ENCODE measurements around the gene MAPRE3. TPM values are rescaled to one million over a fixed set of nuclear protein-coding genes. Genes with fewer than 3 reads are reported as not detected.
A peak's percentile ranks its signal among the peaks of the same experiment; 100 is the strongest.

Gene MAPRE3
- total and polyA plus RNA-seq, 4 experiments from 2014 or later, result 1.3 to 3.6 (median 2.9) TPM

DNA sequence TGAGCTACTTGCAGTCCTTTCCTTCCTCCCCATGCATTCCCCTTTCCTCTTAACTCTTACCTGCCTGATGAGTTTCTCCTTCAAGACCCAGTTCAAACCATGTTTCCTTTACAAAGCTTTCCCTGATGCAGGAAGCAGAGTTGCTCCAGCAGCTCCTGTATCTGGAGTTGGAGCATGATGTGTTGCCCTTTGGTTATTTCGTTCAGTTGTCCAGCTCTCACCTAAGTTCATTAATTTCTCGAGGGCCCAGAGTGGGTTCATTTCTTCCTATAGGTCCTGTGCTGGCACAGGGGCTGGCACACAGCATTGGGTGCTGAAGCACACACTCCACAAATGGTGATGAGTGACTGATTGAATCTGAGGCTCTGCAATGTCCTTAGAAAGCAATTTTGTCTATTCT, 39.3 kb downstream of the MAPRE3 start:
- intact Hi-C loops (cut with micrococcal nuclease), result no loop called here
- Mint-ChIP-seq H3K27me3 (peaks cover 0 to 3% of the 10 kb centered on the region in 2 donors), H3K36me3 (peaks cover 0 to 4% of the 10 kb centered on the region in 2 donors), H3K9me3 (no peaks in the 10 kb centered on the region), H3K27ac (peak overlapping the region in 1 of 7 donors; percentile 1), H3K4me1 (peaks cover 2 to 6% (median 5%) of the 10 kb centered on the region in 4 donors), H3K4me3 (no peak overlapping the region)
- DNase-seq, result no peak
- no peaks in the 10 kb centered on the region for H3K4me1 ChIP-seq (ENCODE audit: insufficient read depth, low read length)
- H3K27ac ChIP-seq (ENCODE audit: low read depth, low read length), result no peak overlapping the region
- no peaks in the 10 kb centered on the region for H3K36me3 ChIP-seq (ENCODE audit: insufficient read depth, low read length)
- CTCF ChIA-PET (ENCODE audit: partially characterized antibody), result interaction anchor here (0.6 to 1.1 kb wide), 3 partner anchors 12 to 48 kb away, joined by 3 to 4 read pairs (median 3); no protein-coding TSS in a partner anchor
- H3K4me3 ChIP-seq (ENCODE audit: low read length in 2 of 2), result no peak overlapping the region
- POLR2A ChIA-PET (ENCODE audit: partially characterized antibody), result no interaction called here
- H3K27me3 ChIP-seq (ENCODE audit: insufficient read depth, low read length), result no peaks in the 10 kb centered on the region
- H3K9me3 ChIP-seq (ENCODE audit: control insufficient read depth in 1 of 2, low read length in 2 of 2), result no peaks in the 10 kb centered on the region

DNA sequence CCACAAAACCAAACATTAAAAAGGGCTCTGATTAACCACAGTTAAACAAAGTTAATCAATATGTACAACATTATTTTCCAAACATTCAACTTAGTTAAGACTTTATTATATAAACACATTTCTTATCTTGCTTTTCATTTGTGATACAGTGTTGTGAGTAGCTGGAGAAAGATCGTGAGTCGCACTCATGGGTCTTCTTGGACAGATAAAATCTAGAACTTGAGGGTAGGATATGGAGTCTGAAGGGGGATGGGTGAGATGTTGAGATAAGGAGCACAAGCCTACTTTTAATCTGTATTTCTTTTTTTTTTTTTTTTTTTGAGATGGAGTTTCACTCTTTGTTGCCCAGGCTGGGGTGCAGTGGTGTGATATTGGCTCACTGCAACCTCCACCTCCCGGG, 39.7 kb downstream of the MAPRE3 start:
- H3K27ac Mint-ChIP-seq, result peak overlapping the region in 2 of 7 donors; percentile 2 to 70
- Histone ChIP-seq H3K27ac (ENCODE audit: low read depth, low read length) (no peak overlapping the region), H3K4me1 (ENCODE audit: insufficient read depth, low read length) (no peaks in the 10 kb centered on the region), H3K4me3 (ENCODE audit: low read length in 2 of 2) (no peak overlapping the region), H3K36me3 (ENCODE audit: insufficient read depth, low read length) (no peaks in the 10 kb centered on the region), H3K27me3 (ENCODE audit: insufficient read depth, low read length) (no peaks in the 10 kb centered on the region), H3K9me3 (ENCODE audit: control insufficient read depth in 1 of 2, low read length in 2 of 2) (no peaks in the 10 kb centered on the region)
- H3K4me1 Mint-ChIP-seq, result peaks cover 2 to 6% (median 5%) of the 10 kb centered on the region in 4 donors
- H3K4me3 Mint-ChIP-seq, result no peak overlapping the region
- H3K36me3 Mint-ChIP-seq, result peaks cover 0 to 4% of the 10 kb centered on the region in 2 donors
- DNase-seq, result no peak
- ChIA-PET POLR2A (ENCODE audit: partially characterized antibody) (no interaction called here), CTCF (ENCODE audit: partially characterized antibody) (interaction anchor here (1.1 kb wide), 1 partner anchor 48 kb away, joined by 4 read pairs; no protein-coding TSS in a partner anchor)
- intact Hi-C loops (cut with micrococcal nuclease), result no loop called here
- no peaks in the 10 kb centered on the region for H3K9me3 Mint-ChIP-seq
- H3K27me3 Mint-ChIP-seq, result peaks cover 0 to 3% of the 10 kb centered on the region in 2 donors

DNA sequence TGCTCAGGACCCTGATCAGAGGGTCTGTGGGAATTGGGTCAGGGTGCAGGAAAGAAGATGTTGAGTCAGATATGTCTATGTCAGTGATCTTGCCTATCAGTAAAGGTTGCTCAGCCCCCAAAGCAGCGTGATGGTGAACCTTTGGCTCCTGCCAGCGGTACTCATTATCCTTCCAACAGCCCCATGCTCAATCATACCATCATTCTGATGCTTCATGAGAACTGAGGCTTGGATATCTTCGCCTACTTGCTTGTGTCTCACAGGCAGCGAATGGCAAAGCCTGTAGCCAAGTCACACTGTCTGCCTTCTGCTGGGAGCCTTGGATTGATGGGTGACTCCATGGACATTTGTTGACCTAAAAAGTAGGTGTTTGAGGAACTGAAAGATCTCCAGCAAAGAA, 43.3 kb downstream of the MAPRE3 start:
- intact Hi-C loops (cut with micrococcal nuclease), result no loop called here
- no peak overlapping the region for H3K27ac ChIP-seq (ENCODE audit: low read depth, low read length)
- Mint-ChIP-seq H3K4me1 (peaks cover 2 to 6% (median 5%) of the 10 kb centered on the region in 4 donors), H3K27me3 (peaks cover 0 to 3% of the 10 kb centered on the region in 2 donors), H3K9me3 (no peaks in the 10 kb centered on the region), H3K36me3 (peaks cover 0 to 4% of the 10 kb centered on the region in 2 donors), H3K27ac (peak overlapping the region in 1 of 7 donors; percentile 1), H3K4me3 (no peak overlapping the region)
- H3K27me3 ChIP-seq (ENCODE audit: insufficient read depth, low read length), result no peaks in the 10 kb centered on the region
- CTCF ChIA-PET (ENCODE audit: partially characterized antibody), result no interaction called here
- no peaks in the 10 kb centered on the region for H3K4me1 ChIP-seq (ENCODE audit: insufficient read depth, low read length)
- H3K9me3 ChIP-seq (ENCODE audit: control insufficient read depth in 1 of 2, low read length in 2 of 2), result no peaks in the 10 kb centered on the region
- H3K36me3 ChIP-seq (ENCODE audit: insufficient read depth, low read length), result no peaks in the 10 kb centered on the region
- DNase-seq, result no peak
- H3K4me3 ChIP-seq (ENCODE audit: low read length in 2 of 2), result no peak overlapping the region
- POLR2A ChIA-PET (ENCODE audit: partially characterized antibody), result no interaction called here

DNA sequence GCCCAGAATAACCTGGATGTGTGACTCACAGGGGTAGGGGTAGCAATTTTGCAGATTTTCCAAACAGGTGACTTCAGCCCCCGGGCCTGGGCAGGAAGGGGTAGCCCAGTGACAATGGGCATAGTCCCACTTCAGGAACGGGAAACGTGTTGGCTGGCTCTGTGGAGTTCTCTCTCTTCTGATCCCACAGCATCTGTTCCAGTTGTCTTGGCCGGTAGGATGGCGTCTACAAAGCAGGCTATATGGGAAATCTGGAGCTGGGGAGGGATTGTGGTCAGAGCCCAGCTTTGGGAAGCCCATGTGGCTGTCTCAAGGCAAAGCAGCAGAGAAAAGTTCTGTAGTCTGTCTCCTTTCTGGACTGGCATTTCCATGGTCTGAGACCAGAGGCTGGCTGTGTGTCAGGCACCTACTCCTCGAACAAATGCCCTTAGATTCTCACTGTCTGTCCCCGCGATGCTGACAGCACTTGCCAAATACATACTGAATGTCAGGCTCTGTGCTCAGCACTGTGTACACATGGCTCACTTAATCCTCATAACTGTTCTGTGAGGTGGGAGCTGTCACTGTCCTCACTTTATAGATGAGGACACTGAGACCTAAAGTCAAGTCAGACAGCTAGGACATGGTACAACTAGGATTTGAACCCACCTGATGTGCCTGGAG, 44.5 kb downstream of the MAPRE3 start:
- POLR2A ChIA-PET (ENCODE audit: partially characterized antibody), result no interaction called here
- intact Hi-C loops (cut with micrococcal nuclease), result no loop called here

DNA sequence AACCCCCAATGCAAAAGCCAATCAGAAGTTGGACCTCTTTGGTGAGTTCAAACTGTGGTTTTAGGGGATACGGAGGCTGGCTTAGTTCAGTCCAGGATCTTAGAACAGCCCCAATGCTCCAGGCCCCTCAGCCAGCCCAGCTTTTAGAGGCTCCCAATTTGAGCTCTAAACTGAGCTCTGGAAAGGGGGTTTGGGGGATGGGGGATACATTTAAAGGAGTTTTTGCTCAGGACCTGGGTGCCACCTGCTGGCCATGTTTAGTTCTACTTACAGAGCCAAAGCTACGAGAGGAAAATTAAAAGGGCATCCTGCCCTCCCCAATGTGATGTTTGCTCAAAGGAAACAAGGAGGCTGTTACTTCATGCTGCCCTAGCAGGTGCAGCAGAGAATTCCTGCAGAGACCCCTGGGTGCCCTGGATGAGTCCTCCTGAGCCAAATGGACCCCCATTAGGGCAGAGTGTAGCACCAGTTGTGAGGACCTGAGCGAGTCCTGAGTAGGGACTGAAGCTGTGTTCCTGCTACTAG, 46.4 kb downstream of the MAPRE3 start:
- POLR2A ChIA-PET (ENCODE audit: partially characterized antibody), result interaction anchor here (0.9 to 1.1 kb wide), 3 partner anchors 16 to 55 kb away, joined by 3 to 4 read pairs (median 3); partner anchors contain the start of gene TMEM214
- Histone ChIP-seq H3K9me3 (ENCODE audit: control insufficient read depth in 1 of 2, low read length in 2 of 2) (no peaks in the 10 kb centered on the region), H3K4me1 (ENCODE audit: insufficient read depth, low read length) (no peaks in the 10 kb centered on the region), H3K36me3 (ENCODE audit: insufficient read depth, low read length) (no peaks in the 10 kb centered on the region), H3K27me3 (ENCODE audit: insufficient read depth, low read length) (no peaks in the 10 kb centered on the region), H3K4me3 (ENCODE audit: low read length in 2 of 2) (no peak overlapping the region), H3K27ac (ENCODE audit: low read depth, low read length) (no peak overlapping the region)
- Mint-ChIP-seq H3K27ac (no peak overlapping the region), H3K36me3 (no peaks in the 10 kb centered on the region), H3K9me3 (no peaks in the 10 kb centered on the region), H3K4me3 (no peak overlapping the region), H3K4me1 (no peaks in the 10 kb centered on the region), H3K27me3 (peaks cover 0 to 2% of the 10 kb centered on the region in 2 donors)
- peak; percentile 18 to 49 (median 27) for DNase-seq
- intact Hi-C loops (cut with micrococcal nuclease), result loop anchor here (1.0 kb wide), 1 partner anchor 171 kb away; no protein-coding TSS in a partner anchor
- CTCF ChIA-PET (ENCODE audit: partially characterized antibody), result interaction anchor here (0.7 to 6.1 kb wide), 14 partner anchors 10 to 263 kb away, joined by 3 to 68 read pairs (median 5); no protein-coding TSS in a partner anchor

More for the DNA sequence above, 44.5 kb downstream of the MAPRE3 start:
- no peaks in the 10 kb centered on the region for H3K9me3 ChIP-seq (ENCODE audit: control insufficient read depth in 1 of 2, low read length in 2 of 2)
- Mint-ChIP-seq H3K27ac (peak overlapping the region in 1 of 7 donors; percentile 69), H3K27me3 (peaks cover 0 to 3% of the 10 kb centered on the region in 2 donors), H3K9me3 (no peaks in the 10 kb centered on the region), H3K36me3 (peaks cover 0 to 4% of the 10 kb centered on the region in 2 donors), H3K4me3 (no peak overlapping the region), H3K4me1 (peaks cover 2 to 4% (median 3%) of the 10 kb centered on the region in 4 donors)
- no peak overlapping the region for H3K27ac ChIP-seq (ENCODE audit: low read depth, low read length)
- CTCF ChIA-PET (ENCODE audit: partially characterized antibody), result interaction anchor here (1.4 to 6.1 kb wide), 3 partner anchors 51 to 55 kb away, joined by 3 to 68 read pairs (median 25); no protein-coding TSS in a partner anchor
- DNase-seq, result no peak
- no peaks in the 10 kb centered on the region for H3K27me3 ChIP-seq (ENCODE audit: insufficient read depth, low read length)
- H3K36me3 ChIP-seq (ENCODE audit: insufficient read depth, low read length), result no peaks in the 10 kb centered on the region
- no peak overlapping the region for H3K4me3 ChIP-seq (ENCODE audit: low read length in 2 of 2)
- no peaks in the 10 kb centered on the region for H3K4me1 ChIP-seq (ENCODE audit: insufficient read depth, low read length)

DNA sequence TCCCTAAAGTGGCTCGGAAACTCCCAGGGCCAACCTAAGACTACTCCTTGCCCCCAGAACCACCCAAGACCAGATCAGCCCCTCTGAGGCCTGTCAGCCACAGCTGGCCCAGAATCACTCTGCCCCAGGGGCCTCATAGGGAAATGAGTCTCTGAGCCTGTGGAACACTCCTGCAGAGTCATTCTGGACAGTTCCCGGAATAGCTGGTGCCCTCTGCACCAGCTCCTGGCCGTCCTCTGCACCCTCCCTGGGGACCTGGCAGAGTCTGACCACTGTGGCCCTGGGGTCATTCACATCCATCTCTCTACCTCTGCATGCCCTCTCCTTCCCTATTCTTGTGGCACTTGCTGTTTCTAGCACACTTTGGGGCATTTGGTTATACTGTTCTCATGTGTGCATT, 47.7 kb downstream of the MAPRE3 start:
- DNase-seq, result no peak
- Histone ChIP-seq H3K4me3 (ENCODE audit: low read length in 2 of 2) (no peak overlapping the region), H3K4me1 (ENCODE audit: insufficient read depth, low read length) (no peaks in the 10 kb centered on the region), H3K9me3 (ENCODE audit: control insufficient read depth in 1 of 2, low read length in 2 of 2) (no peaks in the 10 kb centered on the region), H3K27me3 (ENCODE audit: insufficient read depth, low read length) (no peaks in the 10 kb centered on the region), H3K36me3 (ENCODE audit: insufficient read depth, low read length) (no peaks in the 10 kb centered on the region), H3K27ac (ENCODE audit: low read depth, low read length) (no peak overlapping the region)
- Mint-ChIP-seq H3K36me3 (peaks cover 3 to 4% of the 10 kb centered on the region in 2 donors), H3K9me3 (no peaks in the 10 kb centered on the region), H3K27ac (no peak overlapping the region), H3K4me1 (no peaks in the 10 kb centered on the region), H3K27me3 (no peaks in the 10 kb centered on the region), H3K4me3 (no peak overlapping the region)
- ChIA-PET POLR2A (ENCODE audit: partially characterized antibody) (no interaction called here), CTCF (ENCODE audit: partially characterized antibody) (interaction anchor here (2.0 to 6.1 kb wide), 4 partner anchors 50 to 64 kb away, joined by 6 to 68 read pairs (median 18); no protein-coding TSS in a partner anchor)
- intact Hi-C loops (cut with micrococcal nuclease), result no loop called here

DNA sequence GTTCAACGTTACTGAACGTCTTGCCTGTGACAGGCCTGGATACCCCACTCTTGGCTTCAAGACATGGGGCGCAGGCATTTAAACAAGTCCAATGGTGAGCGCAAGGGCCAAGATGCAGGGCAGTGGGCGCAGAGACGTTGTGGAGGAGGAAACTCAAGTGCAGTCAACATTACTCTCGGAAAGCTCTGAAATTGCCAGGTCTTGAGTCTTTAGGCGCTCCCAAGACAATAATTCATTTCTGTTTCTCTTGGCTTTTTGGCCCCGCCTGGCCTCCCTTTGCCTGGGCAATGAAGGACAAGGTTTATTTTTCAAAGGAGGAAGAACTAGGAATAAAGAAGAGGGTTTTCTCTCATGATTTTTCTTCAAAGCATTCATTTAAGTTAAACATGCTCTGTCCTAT, 49.0 kb downstream of the MAPRE3 start:
- Histone ChIP-seq H3K4me3 (ENCODE audit: low read length in 2 of 2) (no peak overlapping the region), H3K9me3 (ENCODE audit: control insufficient read depth in 1 of 2, low read length in 2 of 2) (no peaks in the 10 kb centered on the region), H3K36me3 (ENCODE audit: insufficient read depth, low read length) (peaks cover 6% of the 10 kb centered on the region), H3K4me1 (ENCODE audit: insufficient read depth, low read length) (no peaks in the 10 kb centered on the region), H3K27ac (ENCODE audit: low read depth, low read length) (no peak overlapping the region), H3K27me3 (ENCODE audit: insufficient read depth, low read length) (no peaks in the 10 kb centered on the region)
- H3K27me3 Mint-ChIP-seq, result no peaks in the 10 kb centered on the region
- H3K27ac Mint-ChIP-seq, result no peak overlapping the region
- ChIA-PET POLR2A (ENCODE audit: partially characterized antibody) (no interaction called here), CTCF (ENCODE audit: partially characterized antibody) (interaction anchor here (6.1 kb wide), 1 partner anchor 57 kb away, joined by 68 read pairs; no protein-coding TSS in a partner anchor)
- H3K9me3 Mint-ChIP-seq, result no peaks in the 10 kb centered on the region
- no peak overlapping the region for H3K4me3 Mint-ChIP-seq
- DNase-seq, result no peak
- no peaks in the 10 kb centered on the region for H3K4me1 Mint-ChIP-seq
- H3K36me3 Mint-ChIP-seq, result peaks cover 3 to 4% of the 10 kb centered on the region in 2 donors
- intact Hi-C loops (cut with micrococcal nuclease), result no loop called here

All from CD4-positive, alpha-beta memory T cell (primary cell).